ENCODE results near the gene ARHGAP31. TPM values are rescaled to one million over a fixed set of nuclear protein-coding genes. Genes with fewer than 3 reads are reported as not detected.
A peak's percentile ranks its signal among the peaks of the same experiment; 100 is the strongest.
"Not testable (repeated sequence)": the region's sequence is repeated elsewhere in the genome, so short reads cannot be mapped to it uniquely, and the experiment has no call there.

The ARHGAP31 gene
- total and polyA plus RNA-seq, 12 donors: 10.6 to 71.1 (median 35.9) TPM

- Histone ChIP-seq H3K4me3 (peak overlapping the region in 4 of 10 donors; percentile 8 to 23 (median 13)), H3K4me1 (peaks cover 6 to 89% (median 85%) of the 10 kb centered on the region in 9 donors), H3K9me3 (no peaks in the 10 kb centered on the region), H3K36me3 (no peaks in the 10 kb centered on the region), H3K27me3 (no peaks in the 10 kb centered on the region), H3K27ac (peak overlapping the region; percentile 32 to 86 (median 67))
- DNase-seq (peak; percentile 31 to 70), ATAC-seq (peak; percentile 49 to 87 (median 74))
- 40 to 50% methylated on average over 10 of the region's 10 CpGs for WGBS, 2 donors
- no peak for TF ChIP-seq CTCF (IDR thresholded peaks at IDR 0.05)
- intact Hi-C loops (cut with DNase I): loop anchor here in 7 of 10 donors (2.0 to 10.0 kb wide), 5 partner anchors 53 to 75 kb away; partner anchors contain the start of gene ARHGAP31 (in 1 of the 7)
Observed at GRCh38 chr3:119350114-119350513, 55.9 kb downstream of the ARHGAP31 start.

GRCh38 chr3:119351581-119351980 is 57.4 kb downstream of the ARHGAP31 start:
- intact Hi-C loops (cut with DNase I): loop anchor here in 7 of 10 donors (2.0 to 10.0 kb wide), 5 partner anchors 54 to 77 kb away; partner anchors contain the start of gene ARHGAP31 (in 1 of the 7)
- Histone ChIP-seq H3K36me3 (no peaks in the 10 kb centered on the region), H3K27ac (peak overlapping the region in 8 of 10 donors; percentile 6 to 86 (median 70)), H3K4me3 (no peak overlapping the region), H3K9me3 (no peaks in the 10 kb centered on the region), H3K4me1 (peaks cover 6 to 79% (median 71%) of the 10 kb centered on the region in 9 donors), H3K27me3 (no peaks in the 10 kb centered on the region)
- TF ChIP-seq CTCF (IDR thresholded peaks at IDR 0.05): no peak
- ATAC-seq: no peak
- DNase-seq: no peak
- WGBS, 2 donors: 48 to 67% methylated on average over 3 of the region's 3 CpGs

GRCh38 chr3:119352034-119352609 is 57.9 kb downstream of the ARHGAP31 start:
- intact Hi-C loops (cut with DNase I): loop anchor here in 7 of 10 donors (5.0 to 10.0 kb wide), 4 partner anchors 55 to 77 kb away; partner anchors contain the start of gene ARHGAP31 (in 1 of the 7)
- no peak for TF ChIP-seq CTCF (IDR thresholded peaks at IDR 0.05)

GRCh38 chr3:119352863-119353527 is 58.8 kb downstream of the ARHGAP31 start:
- WGBS, 2 donors: 60 to 71% methylated on average over 6 of the region's 6 CpGs
- H3K27me3 ChIP-seq: no peaks in the 10 kb centered on the region
- peak in 7 of 8 donors; percentile 47 to 72 (median 65) for ATAC-seq
- H3K4me1 ChIP-seq: peaks cover 6 to 80% (median 76%) of the 10 kb centered on the region in 9 donors
- intact Hi-C loops (cut with DNase I): loop anchor here in 7 of 10 donors (5.0 to 10.0 kb wide), 4 partner anchors 56 to 78 kb away; partner anchors contain the start of gene ARHGAP31 (in 1 of the 7)
- no peak overlapping the region for H3K4me3 ChIP-seq
- H3K27ac ChIP-seq: peak overlapping the region in 8 of 10 donors; percentile 6 to 86 (median 62)
- peak in 1 of 2 donors; percentile 20 for DNase-seq
- peak; percentile 16 to 63 (median 43) for TF ChIP-seq CTCF (IDR thresholded peaks at IDR 0.05)
- H3K36me3 ChIP-seq: no peaks in the 10 kb centered on the region
- no peaks in the 10 kb centered on the region for H3K9me3 ChIP-seq

More at GRCh38 chr3:119352034-119352609, 57.9 kb downstream of the ARHGAP31 start:
- no peaks in the 10 kb centered on the region for H3K27me3 ChIP-seq
- no peaks in the 10 kb centered on the region for H3K9me3 ChIP-seq
- H3K4me1 ChIP-seq: peaks cover 6 to 79% (median 74%) of the 10 kb centered on the region in 9 donors
- H3K36me3 ChIP-seq: no peaks in the 10 kb centered on the region
- DNase-seq (no peak), ATAC-seq (peak in 4 of 8 donors; percentile 12 to 35 (median 26))
- H3K27ac ChIP-seq: peak overlapping the region in 7 of 10 donors; percentile 6 to 86 (median 82)
- H3K4me3 ChIP-seq: no peak overlapping the region
- WGBS, 2 donors: 51 to 65% methylated on average over 4 of the region's 4 CpGs

- peaks cover 6 to 79% (median 60%) of the 10 kb centered on the region in 9 donors for H3K4me1 ChIP-seq
- not testable (repeated sequence) for H3K9me3 ChIP-seq, H3K4me3 ChIP-seq, H3K36me3 ChIP-seq, H3K27me3 ChIP-seq, ATAC-seq, DNase-seq, H3K27ac ChIP-seq
- WGBS, 2 donors: 91 to 92% methylated on average over 5 of the region's 5 CpGs
- intact Hi-C loops (cut with DNase I): loop anchor here in 3 of 10 donors (10.0 kb wide), 2 partner anchors 61 to 81 kb away; partner anchors contain the start of gene ARHGAP31 (in 1 of the 3)
Observed at GRCh38 chr3:119355608-119356007, 61.4 kb downstream of the ARHGAP31 start.
